Measurements from ENCODE around the gene TMEM40. TPM values are rescaled to one million over a fixed set of nuclear protein-coding genes. Genes with fewer than 3 reads are reported as not detected.

TMEM40 gene
- total and polyA plus RNA-seq, 2 of the 13 experiments (the other 11 are each of a cell fraction or from before 2014, with no cell fraction given) = 0.16 TPM; not detected in 1

DNA sequence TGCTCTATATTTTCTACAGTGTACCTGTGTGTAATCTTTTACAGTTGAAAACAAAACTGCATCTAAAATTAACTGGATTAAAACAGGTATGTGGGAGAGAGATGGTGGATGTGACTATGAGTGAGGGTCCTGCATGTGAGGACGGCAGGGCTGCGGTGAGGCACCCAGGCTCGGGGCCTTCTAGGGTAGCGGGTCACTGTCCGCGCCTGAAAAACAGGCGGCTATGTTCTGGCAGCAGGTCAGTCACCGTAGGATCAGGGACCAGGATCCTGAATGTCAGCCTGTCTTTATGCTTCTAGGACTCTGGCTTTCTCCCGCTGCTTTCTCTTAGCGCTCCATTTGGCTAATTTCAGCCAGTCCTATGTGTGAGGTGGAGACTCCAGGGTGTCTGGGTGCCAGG is 12.6 kb downstream of the TMEM40 start:
- Histone ChIP-seq H3K9ac (ENCODE audit: insufficient read depth, low read depth, low read length) (no peak overlapping the region), H3K9me3 (ENCODE audit: low read length) (no peaks in the 10 kb centered on the region), H3K27ac (ENCODE audit: extremely low read length, insufficient read depth, low read length) (no peak overlapping the region), H3K36me3 (replicated peaks in 1 of 2; ENCODE audit: control insufficient read depth in 1 of 2, insufficient read depth in 2 of 2, low read length in 2 of 2) (no peaks in the 10 kb centered on the region), H3K4me1 (ENCODE audit: insufficient read depth, low read length) (peaks cover 16% of the 10 kb centered on the region), H4K20me1 (ENCODE audit: insufficient read depth, low read length) (no peaks in the 10 kb centered on the region), H3K27me3 (ENCODE audit: control insufficient read depth in 1 of 2, insufficient read depth in 2 of 2, low read length in 2 of 2) (peaks cover 0 to 11% of the 10 kb centered on the region in 2 experiments; a peak in 2 of 5 replicates), H2AFZ (ENCODE audit: low read length) (no peak overlapping the region), H3K79me2 (ENCODE audit: insufficient read depth, low read length) (no peaks in the 10 kb centered on the region), H3K4me3 (replicated peaks in 1 of 3; ENCODE audit: insufficient read depth in 1 of 3, low read depth in 2 of 3, low read length in 3 of 3) (no peak overlapping the region), H3K4me2 (ENCODE audit: low read depth, low read length) (no peak overlapping the region)
- DNase-seq (ENCODE audit: low spot score) (no peak), ATAC-seq (no peak), FAIRE-seq (no peak)
- BruUV-seq (replicated peaks) = no TSS peak
- ChIA-PET CTCF (ENCODE audit: low intra/inter-chr PET ratio, low total read pairs) (no interaction called here), POLR2A (no interaction called here)
- in situ Hi-C loops (cut with HindIII; ENCODE audit: extremely low pct_ligation_motif_present, low pct_unique_long_range_greater_than_20kb) = no loop called here
- 38% methylated on average over 10 of the region's 10 CpGs for WGBS (ENCODE audit: low lambda C conversion rate)
- intact Hi-C loops (cut with micrococcal nuclease; ENCODE audit: unreplicated experiment) = no loop called here
- no peak for TF ChIP-seq BRD4 (CRISPR knock-in tag; IDR thresholded peaks at IDR 0.05)
- TF ChIP-seq ZSCAN20 (CRISPR knock-in tag; IDR thresholded peaks at IDR 0.05; ENCODE audit: borderline replicate concordance) = no peak
- no peak for TF ChIP-seq IKZF1 (IDR thresholded peaks at IDR 0.05)
- no peak for TF ChIP-seq RFXANK (CRISPR knock-in tag; IDR thresholded peaks at IDR 0.05)
- TF ChIP-seq ZNF34 (CRISPR knock-in tag; IDR thresholded peaks at IDR 0.05; ENCODE audit: borderline replicate concordance) = no peak
- TF ChIP-seq ZNF746 (CRISPR knock-in tag; IDR thresholded peaks at IDR 0.05) = no peak
- TF ChIP-seq CEBPG (CRISPR knock-in tag; IDR thresholded peaks at IDR 0.05) = no peak
- TF ChIP-seq, protein P1, sequence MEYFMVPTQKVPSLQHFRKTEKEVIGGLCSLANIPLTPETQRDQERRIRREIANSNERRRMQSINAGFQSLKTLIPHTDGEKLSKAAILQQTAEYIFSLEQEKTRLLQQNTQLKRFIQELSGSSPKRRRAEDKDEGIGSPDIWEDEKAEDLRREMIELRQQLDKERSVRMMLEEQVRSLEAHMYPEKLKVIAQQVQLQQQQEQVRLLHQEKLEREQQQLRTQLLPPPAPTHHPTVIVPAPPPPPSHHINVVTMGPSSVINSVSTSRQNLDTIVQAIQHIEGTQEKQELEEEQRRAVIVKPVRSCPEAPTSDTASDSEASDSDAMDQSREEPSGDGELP (IDR thresholded peaks at IDR 0.05; ENCODE audit: borderline replicate concordance, low read depth) = no peak
- no peak for TF ChIP-seq ZNF432 (CRISPR knock-in tag; IDR thresholded peaks at IDR 0.05; ENCODE audit: borderline replicate concordance)
- no peak for TF ChIP-seq ZNF629 (CRISPR knock-in tag; conservative IDR thresholded peaks at IDR 0.05)
- TF ChIP-seq, protein P2, sequence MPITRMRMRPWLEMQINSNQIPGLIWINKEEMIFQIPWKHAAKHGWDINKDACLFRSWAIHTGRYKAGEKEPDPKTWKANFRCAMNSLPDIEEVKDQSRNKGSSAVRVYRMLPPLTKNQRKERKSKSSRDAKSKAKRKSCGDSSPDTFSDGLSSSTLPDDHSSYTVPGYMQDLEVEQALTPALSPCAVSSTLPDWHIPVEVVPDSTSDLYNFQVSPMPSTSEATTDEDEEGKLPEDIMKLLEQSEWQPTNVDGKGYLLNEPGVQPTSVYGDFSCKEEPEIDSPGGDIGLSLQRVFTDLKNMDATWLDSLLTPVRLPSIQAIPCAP (CRISPR knock-in tag; IDR thresholded peaks at IDR 0.05; ENCODE audit: low read depth) = no peak
- TF ChIP-seq, protein P3, sequence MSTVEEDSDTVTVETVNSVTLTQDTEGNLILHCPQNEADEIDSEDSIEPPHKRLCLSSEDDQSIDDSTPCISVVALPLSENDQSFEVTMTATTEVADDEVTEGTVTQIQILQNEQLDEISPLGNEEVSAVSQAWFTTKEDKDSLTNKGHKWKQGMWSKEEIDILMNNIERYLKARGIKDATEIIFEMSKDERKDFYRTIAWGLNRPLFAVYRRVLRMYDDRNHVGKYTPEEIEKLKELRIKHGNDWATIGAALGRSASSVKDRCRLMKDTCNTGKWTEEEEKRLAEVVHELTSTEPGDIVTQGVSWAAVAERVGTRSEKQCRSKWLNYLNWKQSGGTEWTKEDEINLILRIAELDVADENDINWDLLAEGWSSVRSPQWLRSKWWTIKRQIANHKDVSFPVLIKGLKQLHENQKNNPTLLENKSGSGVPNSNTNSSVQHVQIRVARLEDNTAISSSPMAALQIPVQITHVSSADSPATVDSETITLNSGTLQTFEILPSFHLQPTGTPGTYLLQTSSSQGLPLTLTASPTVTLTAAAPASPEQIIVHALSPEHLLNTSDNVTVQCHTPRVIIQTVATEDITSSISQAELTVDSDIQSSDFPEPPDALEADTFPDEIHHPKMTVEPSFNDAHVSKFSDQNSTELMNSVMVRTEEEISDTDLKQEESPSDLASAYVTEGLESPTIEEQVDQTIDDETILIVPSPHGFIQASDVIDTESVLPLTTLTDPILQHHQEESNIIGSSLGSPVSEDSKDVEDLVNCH (CRISPR knock-in tag; IDR thresholded peaks at IDR 0.05) = no peak
- TF ChIP-seq, protein P4, sequence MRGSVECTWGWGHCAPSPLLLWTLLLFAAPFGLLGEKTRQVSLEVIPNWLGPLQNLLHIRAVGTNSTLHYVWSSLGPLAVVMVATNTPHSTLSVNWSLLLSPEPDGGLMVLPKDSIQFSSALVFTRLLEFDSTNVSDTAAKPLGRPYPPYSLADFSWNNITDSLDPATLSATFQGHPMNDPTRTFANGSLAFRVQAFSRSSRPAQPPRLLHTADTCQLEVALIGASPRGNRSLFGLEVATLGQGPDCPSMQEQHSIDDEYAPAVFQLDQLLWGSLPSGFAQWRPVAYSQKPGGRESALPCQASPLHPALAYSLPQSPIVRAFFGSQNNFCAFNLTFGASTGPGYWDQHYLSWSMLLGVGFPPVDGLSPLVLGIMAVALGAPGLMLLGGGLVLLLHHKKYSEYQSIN (CRISPR knock-in tag; IDR thresholded peaks at IDR 0.05; ENCODE audit: borderline replicate concordance) = no peak
- no peak for TF ChIP-seq POLR2AphosphoS5 (IDR thresholded peaks at IDR 0.05; ENCODE audit: low read depth, low read length)
